Neural crest cell (in vitro differentiated cells): ENCODE measurements around the gene SLC22A16. TPM values are rescaled to one million over a fixed set of nuclear protein-coding genes. Genes with fewer than 3 reads are reported as not detected.

Experiments
- DNase-seq: peaks from one replicate; pipeline ENCODE4 v3.0.0; 2021; ENCODE audit warnings: low read depth, mixed read lengths, low spot score
- H3K27ac Mint-ChIP-seq: one replicate; pipeline ENCODE4 v1.8.0; 2021; ENCODE audit warnings: mild to moderate bottlenecking, mixed read lengths; ENCODE audit not compliant: unreplicated experiment
- H3K27me3 Mint-ChIP-seq: 2 replicates; pipeline ENCODE4 v1.8.0; 2021; ENCODE audit warnings: low read depth, mild to moderate bottlenecking, mixed read lengths
- H3K36me3 Mint-ChIP-seq: 2 replicates; pipeline ENCODE4 v1.8.0; 2021; ENCODE audit warnings: low read depth, mild to moderate bottlenecking, mixed read lengths
- H3K4me1 Mint-ChIP-seq: 2 replicates; pipeline ENCODE4 v1.8.0; 2021; ENCODE audit warnings: mixed read lengths
- H3K4me3 Mint-ChIP-seq: one replicate; pipeline ENCODE4 v1.8.0; 2021; ENCODE audit warnings: mild to moderate bottlenecking, mixed read lengths
- H3K9me3 Mint-ChIP-seq: 2 replicates; pipeline ENCODE4 v1.8.0; 2021; ENCODE audit warnings: mixed read lengths
- CTCF ChIP-seq: fragments of 200-600 bp; sonication (generic); conservative IDR thresholded peaks from 2 replicates; pipeline ENCODE4 v1.5.0; 2021; ENCODE audit warnings: antibody characterized with exemption, mild to moderate bottlenecking
- total RNA-seq: library from RNA; stranded (reverse); gene quantifications from 2 replicates; pipeline ENCODE4 v1.2.1, GENCODE V29; 2021

Gene SLC22A16
- total RNA-seq, 1 donor from 2014 or later, result not detected

GRCh38 chr6:110401585-110402176 lies 74.7 kb downstream of the SLC22A16 start:
- H3K4me1 Mint-ChIP-seq, result no peaks in the 10 kb centered on the region
- H3K4me3 Mint-ChIP-seq, result no peak overlapping the region
- no peaks in the 10 kb centered on the region for H3K27me3 Mint-ChIP-seq
- H3K9me3 Mint-ChIP-seq, result no peaks in the 10 kb centered on the region
- no peaks in the 10 kb centered on the region for H3K36me3 Mint-ChIP-seq
- no peak overlapping the region for H3K27ac Mint-ChIP-seq
- no peak for DNase-seq
- no peak for TF ChIP-seq CTCF

GRCh38 chr6:110400208-110400607 lies 76.2 kb downstream of the SLC22A16 start:
- H3K4me3 Mint-ChIP-seq, result no peak overlapping the region
- no peak for DNase-seq
- TF ChIP-seq CTCF, result no peak
- H3K9me3 Mint-ChIP-seq, result no peaks in the 10 kb centered on the region
- no peak overlapping the region for H3K27ac Mint-ChIP-seq
- no peaks in the 10 kb centered on the region for H3K4me1 Mint-ChIP-seq
- H3K27me3 Mint-ChIP-seq, result no peaks in the 10 kb centered on the region
- no peaks in the 10 kb centered on the region for H3K36me3 Mint-ChIP-seq

- H3K36me3 Mint-ChIP-seq, result no peaks in the 10 kb centered on the region
- no peaks in the 10 kb centered on the region for H3K27me3 Mint-ChIP-seq
- H3K4me1 Mint-ChIP-seq, result no peaks in the 10 kb centered on the region
- no peak overlapping the region for H3K4me3 Mint-ChIP-seq
- TF ChIP-seq CTCF, result no peak
- H3K27ac Mint-ChIP-seq, result no peak overlapping the region
- DNase-seq, result no peak
- no peaks in the 10 kb centered on the region for H3K9me3 Mint-ChIP-seq
These were observed 77.0 kb downstream of the SLC22A16 start for GRCh38 chr6:110399219-110400071.

- Mint-ChIP-seq H3K4me1 (no peaks in the 10 kb centered on the region), H3K4me3 (no peak overlapping the region), H3K27ac (no peak overlapping the region), H3K27me3 (no peaks in the 10 kb centered on the region), H3K9me3 (no peaks in the 10 kb centered on the region), H3K36me3 (no peaks in the 10 kb centered on the region)
- no peak for TF ChIP-seq CTCF
- no peak for DNase-seq
These were observed 77.6 kb downstream of the SLC22A16 start for GRCh38 chr6:110398778-110399177.

GRCh38 chr6:110395221-110395620 lies 81.2 kb downstream of the SLC22A16 start:
- no peak for DNase-seq
- Mint-ChIP-seq H3K4me3 (no peak overlapping the region), H3K27me3 (no peaks in the 10 kb centered on the region), H3K4me1 (peaks cover 3% of the 10 kb centered on the region), H3K27ac (no peak overlapping the region), H3K36me3 (no peaks in the 10 kb centered on the region), H3K9me3 (no peaks in the 10 kb centered on the region)
- TF ChIP-seq CTCF, result no peak
